Hindlimb muscle (tissue), 1 donor: Measurements from ENCODE around the gene MYO5C. TPM values are rescaled to one million over a fixed set of nuclear protein-coding genes. Genes with fewer than 3 reads are reported as not detected.

ENCODE experiments used
- DNase-seq: peaks from one replicate; pipeline ENCODE4 v3.0.0-alpha.2; 2013
- polyA plus RNA-seq: library from polyadenylated mRNA; unstranded; fragments of 120-200 nt; gene quantifications from one replicate; pipeline ENCODE4 v1.2.1, GENCODE V29; 2013; ENCODE audit not compliant: insufficient read length

The MYO5C gene
- polyA plus RNA-seq, 1 donor: 9.4 TPM

- DNase-seq: no peak
Measured at GRCh38 chr15:52146261-52146660, 149.3 kb downstream of the MYO5C start.

- no peak for DNase-seq
Measured at GRCh38 chr15:52144656-52145178, 150.9 kb downstream of the MYO5C start.

- no peak for DNase-seq
Measured at GRCh38 chr15:52143873-52144272, 151.7 kb downstream of the MYO5C start.

Other genes starting within 250 kb of the MYO5C start
- 0.31 TPM for gene BCL2L10, start 183.0 kb downstream of the MYO5C start, polyA plus RNA-seq
- 8.0 TPM for gene GNB5, start 104.4 kb downstream of the MYO5C start, polyA plus RNA-seq
- 7.0 TPM for gene MYO5A, start 233.1 kb upstream of the MYO5C start, polyA plus RNA-seq